ENCODE measurements around the gene SDK1.

- TF ChIP-seq, protein P1, sequence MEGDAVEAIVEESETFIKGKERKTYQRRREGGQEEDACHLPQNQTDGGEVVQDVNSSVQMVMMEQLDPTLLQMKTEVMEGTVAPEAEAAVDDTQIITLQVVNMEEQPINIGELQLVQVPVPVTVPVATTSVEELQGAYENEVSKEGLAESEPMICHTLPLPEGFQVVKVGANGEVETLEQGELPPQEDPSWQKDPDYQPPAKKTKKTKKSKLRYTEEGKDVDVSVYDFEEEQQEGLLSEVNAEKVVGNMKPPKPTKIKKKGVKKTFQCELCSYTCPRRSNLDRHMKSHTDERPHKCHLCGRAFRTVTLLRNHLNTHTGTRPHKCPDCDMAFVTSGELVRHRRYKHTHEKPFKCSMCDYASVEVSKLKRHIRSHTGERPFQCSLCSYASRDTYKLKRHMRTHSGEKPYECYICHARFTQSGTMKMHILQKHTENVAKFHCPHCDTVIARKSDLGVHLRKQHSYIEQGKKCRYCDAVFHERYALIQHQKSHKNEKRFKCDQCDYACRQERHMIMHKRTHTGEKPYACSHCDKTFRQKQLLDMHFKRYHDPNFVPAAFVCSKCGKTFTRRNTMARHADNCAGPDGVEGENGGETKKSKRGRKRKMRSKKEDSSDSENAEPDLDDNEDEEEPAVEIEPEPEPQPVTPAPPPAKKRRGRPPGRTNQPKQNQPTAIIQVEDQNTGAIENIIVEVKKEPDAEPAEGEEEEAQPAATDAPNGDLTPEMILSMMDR (IDR thresholded peaks at IDR 0.05), result no peak
- no peak for TF ChIP-seq SP1 (CRISPR knock-in tag; conservative IDR thresholded peaks at IDR 0.05)
- TF ChIP-seq E2F1 (CRISPR knock-in tag; IDR thresholded peaks at IDR 0.05), result no peak
These were observed 610.6 kb downstream of the SDK1 start for GRCh38 chr7:3911685-3912084.

Measured in WTC11 (cell line).